ENCODE data around the gene NUTM2B.
"Not testable (repeated sequence)": the region's sequence is repeated elsewhere in the genome, so short reads cannot be mapped to it uniquely, and the experiment has no call there.

- TF ChIP-seq CTCF (IDR thresholded peaks at IDR 0.05 in 8 of 11, conservative IDR thresholded peaks at IDR 0.05 in 3 of 11); POLR2AphosphoS5 (IDR thresholded peaks at IDR 0.05); POLR2A (IDR thresholded peaks at IDR 0.05): not testable (repeated sequence)
These were observed 41.8 kb downstream of the NUTM2B start for GRCh38 chr10:79744844-79745243.

Measured in spleen (tissue), 7 donors.